Measurements from ENCODE around the gene PRPF6.

Gene PRPF6

GRCh38 chr20:64030371-64031134 is 49.6 kb downstream of the PRPF6 start:
- no peak for DNase-seq (ENCODE audit: low spot score)
- no peak overlapping the region for H3K27ac ChIP-seq
- no peak overlapping the region for H3K4me3 ChIP-seq
- no peak for TF ChIP-seq CTCF (IDR thresholded peaks at IDR 0.05)

GRCh38 chr20:64031822-64032314 is 50.9 kb downstream of the PRPF6 start:
- no peak overlapping the region for H3K27ac ChIP-seq

GRCh38 chr20:64032706-64033624 is 52.0 kb downstream of the PRPF6 start:
- no peak overlapping the region for H3K27ac ChIP-seq
- no peak overlapping the region for H3K4me3 ChIP-seq
- no peak for TF ChIP-seq CTCF (IDR thresholded peaks at IDR 0.05)
- DNase-seq (ENCODE audit: low spot score): no peak

More at GRCh38 chr20:64031822-64032314, 50.9 kb downstream of the PRPF6 start:
- DNase-seq (ENCODE audit: low spot score): no peak
- TF ChIP-seq CTCF (IDR thresholded peaks at IDR 0.05): no peak
- no peak overlapping the region for H3K4me3 ChIP-seq

- Histone ChIP-seq H3K27ac (no peak overlapping the region), H3K4me3 (no peak overlapping the region)
- DNase-seq (ENCODE audit: low spot score): no peak
- no peak for TF ChIP-seq CTCF (IDR thresholded peaks at IDR 0.05)
Measured at GRCh38 chr20:64033981-64034493, 53.1 kb downstream of the PRPF6 start.

- no peak for TF ChIP-seq CTCF (IDR thresholded peaks at IDR 0.05)
- no peak for DNase-seq (ENCODE audit: low spot score)
- Histone ChIP-seq H3K4me3 (no peak overlapping the region), H3K27ac (no peak overlapping the region)
Measured at GRCh38 chr20:64035066-64035932, 54.4 kb downstream of the PRPF6 start.

GRCh38 chr20:64035933-64036345 is 55.0 kb downstream of the PRPF6 start, which contains the start of gene C20orf204:
C20orf204 (plus strand) TSS chr20:64036182; CDS start chr20:64036324, 142 bp downstream.
- Histone ChIP-seq H3K4me3 (no peak within 1 kb of the TSS), H3K27ac (no peak within 1 kb of the TSS)
- no peak for TF ChIP-seq CTCF (IDR thresholded peaks at IDR 0.05)
- no peak for DNase-seq (ENCODE audit: low spot score)
